Uterus (tissue), 2 donors: ENCODE data around the gene EPB41.

ENCODE experiments used
- CTCF ChIP-seq, 4 experiments: fragments of 200-600 bp in 2 of 4; fragments of 450-650 bp in 2 of 4; sonication (generic) in 2 of 4; IDR thresholded peaks; one replicate each; pipeline ENCODE4 v1.5.1; 2016 to 2019; ENCODE audit warnings: antibody characterized with exemption in 4 of 4, mild to moderate bottlenecking in 2 of 4, moderate library complexity in 1 of 4
- POLR2A ChIP-seq, 2 donors: fragments of 450-650 bp; IDR thresholded peaks; one replicate each; pipeline ENCODE4 v1.6.1; 2016; ENCODE audit warnings: antibody characterized with exemption in 2 of 2, mild to moderate bottlenecking in 1 of 2, moderate library complexity in 1 of 2

GRCh38 chr1:28885977-28886730 is 28.2 kb upstream of the EPB41 start:
- TF ChIP-seq CTCF (IDR thresholded peaks at IDR 0.05) (no peak), POLR2A (IDR thresholded peaks at IDR 0.05) (no peak)
